HEK293 (cell line): ENCODE data around the gene NGB.

ENCODE experiments used
- CTCF ChIA-PET: fragments of 350-600 bp; formaldehyde crosslinking; extraction: SDS; loops from one replicate; lab custom pipeline; 2021; ENCODE audit warnings: antibody characterized with exemption; lab: Yijun Ruan, JAX
- POLR2A ChIA-PET: fragments of 300-600 bp; formaldehyde crosslinking; extraction: SDS; loops from one replicate; lab custom pipeline; 2020; ENCODE audit warnings: antibody characterized with exemption, inconsistent platforms; lab: Yijun Ruan, JAX
- H3K27ac ChIP-seq: fragments of 200-500 bp; sonication (Bioruptor generic); 2 replicates; pipeline ENCODE4 v1.5.1; 2014; ENCODE audit warnings: low read depth, low read length, control low read depth, inconsistent platforms; ENCODE audit errors: extremely low read depth
- H3K36me3 ChIP-seq, 2 experiments: fragments of 200-500 bp in 1 of 2; sonication (Bioruptor generic) in 1 of 2; 1 replicate in 1 of 2; 2 replicates in 1 of 2; pipeline ENCODE4 v1.5.1; 2014 to 2017; ENCODE audit warnings: inconsistent platforms in 2 of 2, low read length in 2 of 2; ENCODE audit not compliant: control insufficient read depth in 2 of 2, insufficient read depth in 1 of 2
- H3K4me1 ChIP-seq: fragments of 200-500 bp; sonication (Bioruptor generic); 2 replicates; pipeline ENCODE4 v1.5.1; 2014; ENCODE audit warnings: mild to moderate bottlenecking, low read length, inconsistent platforms; ENCODE audit not compliant: control insufficient read depth, insufficient read depth
- H3K4me3 ChIP-seq: 2 replicates; pipeline ENCODE4 v1.5.1; 2011; ENCODE audit warnings: low read depth, mild to moderate bottlenecking, control low read depth, low read length, moderate library complexity
- H3K9me3 ChIP-seq: fragments of 200-500 bp; sonication (Bioruptor generic); 2 replicates; pipeline ENCODE4 v1.5.1; 2014; ENCODE audit warnings: low read depth, low read length, inconsistent platforms; ENCODE audit not compliant: control insufficient read depth, insufficient read depth
- BCL11B ChIP-seq: fragments of 450-650 bp; formaldehyde crosslinking; IDR thresholded peaks from 2 replicates; pipeline ENCODE4 v1.5.1; 2016; ENCODE audit warnings: low read depth, missing biosample characterization, missing genetic modification characterization
- CTCF ChIP-seq: fragments of 450-650 bp; formaldehyde crosslinking; IDR thresholded peaks from 2 replicates; pipeline ENCODE4 v1.5.1; 2016; ENCODE audit warnings: missing biosample characterization, missing genetic modification characterization
- GLIS1 ChIP-seq: fragments of 450-650 bp; formaldehyde crosslinking; IDR thresholded peaks from 2 replicates; pipeline ENCODE4 v1.5.1; 2016; ENCODE audit warnings: missing biosample characterization, missing genetic modification characterization
- PATZ1 ChIP-seq: fragments of 450-650 bp; formaldehyde crosslinking; IDR thresholded peaks from 2 replicates; pipeline ENCODE4 v1.5.1; 2016; ENCODE audit warnings: missing biosample characterization, missing genetic modification characterization
- SCRT1 ChIP-seq: fragments of 450-650 bp; formaldehyde crosslinking; IDR thresholded peaks from 2 replicates; pipeline ENCODE4 v1.5.1; 2016; ENCODE audit warnings: missing biosample characterization, missing genetic modification characterization, borderline replicate concordance
- TSHZ1 ChIP-seq: fragments of 450-650 bp; formaldehyde crosslinking; IDR thresholded peaks from 2 replicates; pipeline ENCODE4 v1.5.1; 2016; ENCODE audit warnings: missing biosample characterization, missing genetic modification characterization, borderline replicate concordance
- YY2 ChIP-seq: fragments of 450-650 bp; formaldehyde crosslinking; IDR thresholded peaks from 2 replicates; pipeline ENCODE4 v1.5.1; 2016; ENCODE audit warnings: missing biosample characterization, missing genetic modification characterization
- ZBTB48 ChIP-seq: fragments of 450-650 bp; formaldehyde crosslinking; IDR thresholded peaks from 2 replicates; pipeline ENCODE4 v1.5.1; 2016; ENCODE audit warnings: missing biosample characterization, missing genetic modification characterization
- ZIC2 ChIP-seq: fragments of 450-650 bp; formaldehyde crosslinking; IDR thresholded peaks from 2 replicates; pipeline ENCODE4 v1.5.1; 2016; ENCODE audit warnings: missing biosample characterization, missing genetic modification characterization
- ZNF140 ChIP-seq: fragments of 450-650 bp; formaldehyde crosslinking; IDR thresholded peaks from 2 replicates; pipeline ENCODE4 v1.5.1; 2016; ENCODE audit warnings: missing biosample characterization, missing genetic modification characterization
- ZNF2 ChIP-seq: fragments of 450-650 bp; formaldehyde crosslinking; IDR thresholded peaks from 2 replicates; pipeline ENCODE4 v1.5.1; 2016; ENCODE audit warnings: missing biosample characterization, missing genetic modification characterization
- ZNF223 ChIP-seq: fragments of 450-650 bp; formaldehyde crosslinking; IDR thresholded peaks from 2 replicates; pipeline ENCODE4 v1.5.1; 2016; ENCODE audit warnings: missing biosample characterization, missing genetic modification characterization
- ZNF248 ChIP-seq: fragments of 450-650 bp; formaldehyde crosslinking; IDR thresholded peaks from 2 replicates; pipeline ENCODE4 v1.5.1; 2017; ENCODE audit warnings: missing biosample characterization, missing genetic modification characterization
- ZNF341 ChIP-seq: fragments of 450-650 bp; formaldehyde crosslinking; IDR thresholded peaks from 2 replicates; pipeline ENCODE4; 2016; ENCODE audit warnings: low read depth, missing biosample characterization, missing genetic modification characterization
- ZNF423 ChIP-seq: fragments of 450-650 bp; formaldehyde crosslinking; IDR thresholded peaks from 2 replicates; pipeline ENCODE4 v1.5.1; 2016; ENCODE audit warnings: missing biosample characterization, missing genetic modification characterization
- ZNF530 ChIP-seq: fragments of 450-650 bp; formaldehyde crosslinking; IDR thresholded peaks from 2 replicates; pipeline ENCODE4 v1.5.1; 2016; ENCODE audit warnings: low read depth, missing biosample characterization, missing genetic modification characterization
- ZNF654 ChIP-seq: fragments of 450-650 bp; formaldehyde crosslinking; IDR thresholded peaks from 2 replicates; pipeline ENCODE4 v1.5.1; 2016; ENCODE audit warnings: low read depth, missing biosample characterization, missing genetic modification characterization
- ZNF660 ChIP-seq: fragments of 450-650 bp; IDR thresholded peaks from 2 replicates; pipeline ENCODE4 v1.5.1; 2018; ENCODE audit warnings: missing biosample characterization, mild to moderate bottlenecking, missing genetic modification characterization
- ZNF664 ChIP-seq: fragments of 450-650 bp; formaldehyde crosslinking; IDR thresholded peaks from 2 replicates; pipeline ENCODE4 v1.5.1; 2016; ENCODE audit warnings: missing biosample characterization, missing genetic modification characterization
- ZNF670 ChIP-seq: fragments of 450-650 bp; formaldehyde crosslinking; IDR thresholded peaks from 2 replicates; pipeline ENCODE4 v1.5.1; 2016; ENCODE audit warnings: missing biosample characterization, missing genetic modification characterization, low read depth
- ZNF791 ChIP-seq: fragments of 450-650 bp; formaldehyde crosslinking; IDR thresholded peaks from 2 replicates; pipeline ENCODE4 v1.5.1; 2016; ENCODE audit warnings: missing biosample characterization, missing genetic modification characterization
- ZSCAN23 ChIP-seq: fragments of 450-650 bp; formaldehyde crosslinking; IDR thresholded peaks from 2 replicates; pipeline ENCODE4 v1.5.1; 2016; ENCODE audit warnings: missing biosample characterization, missing genetic modification characterization
- ZXDB ChIP-seq: fragments of 450-650 bp; formaldehyde crosslinking; IDR thresholded peaks from 2 replicates; pipeline ENCODE4 v1.5.1; 2016; ENCODE audit warnings: missing biosample characterization, missing genetic modification characterization
- TF ChIP-seq, protein P1 (sequence below): fragments of 450-650 bp; formaldehyde crosslinking; IDR thresholded peaks from 2 replicates; pipeline ENCODE4 v1.5.1; 2016; ENCODE audit warnings: missing biosample characterization, missing genetic modification characterization
- TF ChIP-seq, protein P2 (sequence below): fragments of 450-650 bp; formaldehyde crosslinking; IDR thresholded peaks from 2 replicates; pipeline ENCODE4 v1.5.1; 2016; ENCODE audit warnings: missing biosample characterization, missing genetic modification characterization, borderline replicate concordance

Gene NGB

DNA sequence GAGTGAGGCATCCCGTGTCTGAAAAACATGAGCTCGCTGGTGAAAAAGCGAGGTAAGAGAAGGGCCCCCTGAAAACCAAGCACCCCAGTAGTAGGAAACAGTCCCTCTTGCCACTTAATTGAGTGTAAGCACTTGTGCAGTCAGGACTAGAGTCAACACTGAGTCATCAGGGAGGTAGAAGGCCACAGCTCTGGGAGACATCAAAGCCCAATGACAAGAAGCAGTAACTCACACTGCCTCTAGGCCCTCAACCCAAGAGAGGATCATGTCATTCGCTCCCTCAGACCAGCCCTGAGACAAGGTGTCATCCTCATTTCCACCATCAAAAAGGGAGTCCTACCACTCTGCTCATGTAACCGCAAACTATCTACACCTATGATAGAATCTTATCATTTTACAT lies 31.9 kb upstream of the NGB start (continued):
- peak; percentile 66 for TF ChIP-seq TSHZ1 (tag by site-specific recombination)
- no peak for TF ChIP-seq ZNF140 (tag by site-specific recombination)
- no peak for TF ChIP-seq ZNF341 (tag by site-specific recombination)
- TF ChIP-seq, protein P1, sequence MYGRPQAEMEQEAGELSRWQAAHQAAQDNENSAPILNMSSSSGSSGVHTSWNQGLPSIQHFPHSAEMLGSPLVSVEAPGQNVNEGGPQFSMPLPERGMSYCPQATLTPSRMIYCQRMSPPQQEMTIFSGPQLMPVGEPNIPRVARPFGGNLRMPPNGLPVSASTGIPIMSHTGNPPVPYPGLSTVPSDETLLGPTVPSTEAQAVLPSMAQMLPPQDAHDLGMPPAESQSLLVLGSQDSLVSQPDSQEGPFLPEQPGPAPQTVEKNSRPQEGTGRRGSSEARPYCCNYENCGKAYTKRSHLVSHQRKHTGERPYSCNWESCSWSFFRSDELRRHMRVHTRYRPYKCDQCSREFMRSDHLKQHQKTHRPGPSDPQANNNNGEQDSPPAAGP (tag by site-specific recombination) = peak; percentile 63
- peak; percentile 68 for TF ChIP-seq PATZ1 (tag by site-specific recombination)
- peak; percentile 52 for TF ChIP-seq ZBTB48 (tag by site-specific recombination)

- Histone ChIP-seq H3K4me1 (peaks cover 22% of the 10 kb centered on the region), H3K4me3 (no peak overlapping the region), H3K27ac (no peak overlapping the region), H3K36me3 (peaks cover 4 to 59% of the 10 kb centered on the region in 2 experiments; a peak in 2 of 3 replicates), H3K9me3 (no peaks in the 10 kb centered on the region)
- ChIA-PET POLR2A (interaction anchor here (0.6 to 2.6 kb wide), 2 partner anchors 20 to 106 kb away, joined by 6 to 11 read pairs; partner anchors contain the start of genes GSTZ1 and POMT2), CTCF (interaction anchor here (0.6 to 11.9 kb wide), 18 partner anchors 9 to 265 kb away, joined by 3 to 293 read pairs (median 4); partner anchors contain the start of genes GSTZ1 and POMT2)
- peak; percentile 78 for TF ChIP-seq CTCF (tag by site-specific recombination)
- peak; percentile 55 for TF ChIP-seq ZNF654
- TF ChIP-seq GLIS1 (tag by site-specific recombination) = peak; percentile 47
- TF ChIP-seq ZXDB (tag by site-specific recombination) = no peak
- TF ChIP-seq ZNF2 (tag by site-specific recombination) = no peak
- peak; percentile 25; the same call in 1 of the 2 replicates for TF ChIP-seq ZIC2
- no peak for TF ChIP-seq BCL11B (tag by site-specific recombination)
- peak; percentile 61; the same call in 1 of the 2 replicates for TF ChIP-seq ZNF660 (tag by site-specific recombination)
Measured at GRCh38 chr14:77301103-77301502, 30.1 kb upstream of the NGB start.

- ChIA-PET POLR2A (interaction anchor here (2.6 kb wide), 1 partner anchor 21 kb away, joined by 11 read pairs; the partner anchor contains the start of genes GSTZ1 and POMT2), CTCF (interaction anchor here (0.5 to 11.9 kb wide), 5 partner anchors 8 to 191 kb away, joined by 3 to 293 read pairs (median 6); no protein-coding TSS in a partner anchor)
- Histone ChIP-seq H3K27ac (no peak overlapping the region), H3K4me1 (peaks cover 22% of the 10 kb centered on the region), H3K36me3 (peaks cover 4 to 54% of the 10 kb centered on the region in 2 experiments; a peak in 2 of 3 replicates), H3K9me3 (no peaks in the 10 kb centered on the region), H3K4me3 (no peak overlapping the region)
- TF ChIP-seq ZNF223 (tag by site-specific recombination) (no peak), SCRT1 (tag by site-specific recombination) (no peak), ZNF248 (tag by site-specific recombination) (no peak), ZNF791 (tag by site-specific recombination) (no peak), ZNF530 (no peak), ZXDB (tag by site-specific recombination) (no peak), YY2 (tag by site-specific recombination) (no peak), ZSCAN23 (tag by site-specific recombination) (no peak), ZNF423 (tag by site-specific recombination) (no peak), ZNF664 (no peak), ZNF670 (tag by site-specific recombination) (no peak)
- TF ChIP-seq, protein P2, sequence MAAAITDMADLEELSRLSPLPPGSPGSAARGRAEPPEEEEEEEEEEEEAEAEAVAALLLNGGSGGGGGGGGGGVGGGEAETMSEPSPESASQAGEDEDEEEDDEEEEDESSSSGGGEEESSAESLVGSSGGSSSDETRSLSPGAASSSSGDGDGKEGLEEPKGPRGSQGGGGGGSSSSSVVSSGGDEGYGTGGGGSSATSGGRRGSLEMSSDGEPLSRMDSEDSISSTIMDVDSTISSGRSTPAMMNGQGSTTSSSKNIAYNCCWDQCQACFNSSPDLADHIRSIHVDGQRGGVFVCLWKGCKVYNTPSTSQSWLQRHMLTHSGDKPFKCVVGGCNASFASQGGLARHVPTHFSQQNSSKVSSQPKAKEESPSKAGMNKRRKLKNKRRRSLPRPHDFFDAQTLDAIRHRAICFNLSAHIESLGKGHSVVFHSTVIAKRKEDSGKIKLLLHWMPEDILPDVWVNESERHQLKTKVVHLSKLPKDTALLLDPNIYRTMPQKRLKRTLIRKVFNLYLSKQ (tag by site-specific recombination) = no peak
Measured at GRCh38 chr14:77299771-77300170, 28.8 kb upstream of the NGB start.
